ENCODE results near the gene GALNS. TPM values are rescaled to one million over a fixed set of nuclear protein-coding genes. Genes with fewer than 3 reads are reported as not detected.

GALNS gene
- total RNA-seq, 1 donor from 2014 or later = 24.7 TPM

DNA sequence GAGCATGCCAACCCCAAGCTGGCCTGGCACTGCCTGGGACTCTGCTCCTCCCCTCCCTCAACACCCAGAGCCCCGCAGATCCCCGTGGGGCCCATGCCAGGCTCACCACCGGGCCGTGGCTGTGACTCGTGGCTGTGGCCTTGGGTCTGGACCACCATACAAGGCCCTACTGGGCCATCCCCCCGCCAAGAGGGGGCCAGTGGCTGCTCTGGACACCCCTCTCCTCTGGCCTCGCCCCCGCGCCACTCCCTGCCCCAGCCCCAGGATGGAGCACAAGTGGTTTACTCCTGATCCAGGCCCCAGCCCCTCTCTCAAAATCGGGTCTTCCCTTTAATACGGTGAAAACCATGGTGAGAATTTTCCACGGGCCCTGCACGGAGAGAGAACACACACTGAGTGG lies 6.7 kb upstream of the GALNS start:
- peaks cover 5% of the 10 kb centered on the region for H3K36me3 Mint-ChIP-seq (ENCODE audit: low read depth, unreplicated experiment)
- H3K27me3 Mint-ChIP-seq (ENCODE audit: unreplicated experiment) = peaks cover 6% of the 10 kb centered on the region
- no peak overlapping the region for H3K27ac Mint-ChIP-seq (ENCODE audit: unreplicated experiment)
- no peaks in the 10 kb centered on the region for H3K9me3 Mint-ChIP-seq (ENCODE audit: unreplicated experiment)
- TF ChIP-seq, protein P1, sequence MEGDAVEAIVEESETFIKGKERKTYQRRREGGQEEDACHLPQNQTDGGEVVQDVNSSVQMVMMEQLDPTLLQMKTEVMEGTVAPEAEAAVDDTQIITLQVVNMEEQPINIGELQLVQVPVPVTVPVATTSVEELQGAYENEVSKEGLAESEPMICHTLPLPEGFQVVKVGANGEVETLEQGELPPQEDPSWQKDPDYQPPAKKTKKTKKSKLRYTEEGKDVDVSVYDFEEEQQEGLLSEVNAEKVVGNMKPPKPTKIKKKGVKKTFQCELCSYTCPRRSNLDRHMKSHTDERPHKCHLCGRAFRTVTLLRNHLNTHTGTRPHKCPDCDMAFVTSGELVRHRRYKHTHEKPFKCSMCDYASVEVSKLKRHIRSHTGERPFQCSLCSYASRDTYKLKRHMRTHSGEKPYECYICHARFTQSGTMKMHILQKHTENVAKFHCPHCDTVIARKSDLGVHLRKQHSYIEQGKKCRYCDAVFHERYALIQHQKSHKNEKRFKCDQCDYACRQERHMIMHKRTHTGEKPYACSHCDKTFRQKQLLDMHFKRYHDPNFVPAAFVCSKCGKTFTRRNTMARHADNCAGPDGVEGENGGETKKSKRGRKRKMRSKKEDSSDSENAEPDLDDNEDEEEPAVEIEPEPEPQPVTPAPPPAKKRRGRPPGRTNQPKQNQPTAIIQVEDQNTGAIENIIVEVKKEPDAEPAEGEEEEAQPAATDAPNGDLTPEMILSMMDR (IDR thresholded peaks at IDR 0.05; ENCODE audit: unreplicated experiment) = no peak
- no peaks in the 10 kb centered on the region for H3K4me1 Mint-ChIP-seq (ENCODE audit: unreplicated experiment)
- no peak for DNase-seq (ENCODE audit: low spot score)
- H3K4me3 Mint-ChIP-seq (ENCODE audit: unreplicated experiment) = no peak overlapping the region

DNA sequence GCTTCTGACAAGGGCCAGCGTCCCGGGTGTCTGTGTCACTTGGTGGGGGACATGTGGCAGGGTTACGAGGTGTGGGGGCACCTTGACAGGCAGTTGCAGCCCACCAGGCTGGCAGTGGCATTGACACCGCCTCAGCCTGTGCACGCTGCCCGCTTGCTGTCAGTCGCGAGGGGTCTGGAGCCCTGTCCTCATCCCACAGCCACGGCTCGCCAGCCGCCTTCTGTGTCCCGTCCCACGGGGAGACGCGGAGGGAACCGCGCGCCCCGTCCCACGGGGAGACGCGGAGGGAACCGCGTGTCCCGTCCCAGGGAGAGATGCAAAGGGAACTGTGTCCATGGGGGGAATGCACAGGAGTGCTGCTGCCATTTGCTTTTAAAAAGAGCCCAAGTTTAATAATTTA lies 6.2 kb upstream of the GALNS start:
- Mint-ChIP-seq H3K27ac (ENCODE audit: unreplicated experiment) (no peak overlapping the region), H3K4me1 (ENCODE audit: unreplicated experiment) (peaks cover 2% of the 10 kb centered on the region), H3K9me3 (ENCODE audit: unreplicated experiment) (no peaks in the 10 kb centered on the region), H3K27me3 (ENCODE audit: unreplicated experiment) (peaks cover 9% of the 10 kb centered on the region), H3K36me3 (ENCODE audit: low read depth, unreplicated experiment) (peaks cover 5% of the 10 kb centered on the region), H3K4me3 (ENCODE audit: unreplicated experiment) (no peak overlapping the region)
- no peak for DNase-seq (ENCODE audit: low spot score)
- TF ChIP-seq, protein P1 (IDR thresholded peaks at IDR 0.05; ENCODE audit: unreplicated experiment) = no peak

DNA sequence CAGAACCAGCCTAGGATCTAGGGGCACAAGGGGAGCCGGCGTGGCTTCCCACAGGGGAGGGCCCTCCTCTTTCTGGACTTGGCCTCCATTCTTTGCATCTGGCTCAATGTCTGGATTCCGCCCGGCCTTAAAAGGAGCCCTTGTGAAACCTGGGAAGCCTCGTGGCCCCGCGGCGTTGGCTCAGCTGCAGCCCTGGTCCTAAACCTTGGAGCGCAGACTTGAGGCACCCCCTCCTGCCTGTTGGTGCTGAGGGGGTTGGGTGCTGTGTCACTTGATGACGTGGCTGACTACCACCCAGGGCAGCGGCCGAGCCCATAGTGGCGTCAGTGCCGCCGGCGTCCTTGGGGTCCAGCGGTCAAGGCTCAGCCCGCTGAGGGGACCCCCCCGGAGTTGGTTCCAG lies 4.6 kb upstream of the GALNS start:
- Mint-ChIP-seq H3K9me3 (ENCODE audit: unreplicated experiment) (no peaks in the 10 kb centered on the region), H3K4me1 (ENCODE audit: unreplicated experiment) (peaks cover 7% of the 10 kb centered on the region), H3K36me3 (ENCODE audit: low read depth, unreplicated experiment) (peaks cover 5% of the 10 kb centered on the region), H3K27ac (ENCODE audit: unreplicated experiment) (no peak overlapping the region), H3K27me3 (ENCODE audit: unreplicated experiment) (peaks cover 12% of the 10 kb centered on the region), H3K4me3 (ENCODE audit: unreplicated experiment) (no peak overlapping the region)
- TF ChIP-seq, protein P1 (IDR thresholded peaks at IDR 0.05; ENCODE audit: unreplicated experiment) = no peak
- DNase-seq (ENCODE audit: low spot score) = no peak

DNA sequence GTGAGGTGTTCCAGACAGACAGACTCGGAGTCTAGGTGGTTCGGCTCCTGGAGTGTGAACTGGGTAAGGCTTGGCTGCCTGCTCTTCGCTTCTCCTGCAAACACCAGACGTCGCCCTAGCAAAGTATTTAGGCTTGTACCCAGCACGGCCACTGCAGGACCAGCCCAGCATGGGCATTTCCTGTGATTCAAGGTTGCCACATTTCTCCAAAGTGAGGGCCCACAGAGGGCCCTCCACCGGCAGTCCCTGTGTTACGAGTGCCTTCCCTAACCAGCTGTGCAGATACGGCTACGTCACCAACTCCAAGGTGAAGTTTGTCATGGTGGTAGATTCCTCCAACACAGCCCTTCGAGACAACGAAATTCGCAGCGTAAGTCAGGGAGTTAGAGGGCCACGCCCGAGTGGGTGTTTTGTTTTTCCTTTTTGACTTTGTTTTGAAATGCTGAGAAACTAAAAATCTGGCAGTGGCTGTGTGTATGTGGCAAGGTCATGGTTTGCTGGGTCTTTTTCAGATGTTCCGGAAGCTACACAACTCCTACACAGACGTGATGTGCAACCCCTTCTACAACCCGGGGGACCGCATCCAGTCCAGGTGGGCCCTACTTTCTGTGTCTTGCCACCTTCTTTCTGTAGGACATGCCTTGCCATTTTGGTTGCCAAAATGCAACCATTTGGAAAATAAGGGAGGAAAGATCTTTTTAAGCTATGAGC lies 2.8 kb upstream of the GALNS start:
- peaks cover 5% of the 10 kb centered on the region for H3K36me3 Mint-ChIP-seq (ENCODE audit: low read depth, unreplicated experiment)
- TF ChIP-seq, protein P1 (IDR thresholded peaks at IDR 0.05; ENCODE audit: unreplicated experiment) = no peak
- H3K27me3 Mint-ChIP-seq (ENCODE audit: unreplicated experiment) = peaks cover 12% of the 10 kb centered on the region
- DNase-seq (ENCODE audit: low spot score) = no peak
- H3K9me3 Mint-ChIP-seq (ENCODE audit: unreplicated experiment) = no peaks in the 10 kb centered on the region
- no peak overlapping the region for H3K27ac Mint-ChIP-seq (ENCODE audit: unreplicated experiment)
- peaks cover 9% of the 10 kb centered on the region for H3K4me1 Mint-ChIP-seq (ENCODE audit: unreplicated experiment)
- no peak overlapping the region for H3K4me3 Mint-ChIP-seq (ENCODE audit: unreplicated experiment)

DNA sequence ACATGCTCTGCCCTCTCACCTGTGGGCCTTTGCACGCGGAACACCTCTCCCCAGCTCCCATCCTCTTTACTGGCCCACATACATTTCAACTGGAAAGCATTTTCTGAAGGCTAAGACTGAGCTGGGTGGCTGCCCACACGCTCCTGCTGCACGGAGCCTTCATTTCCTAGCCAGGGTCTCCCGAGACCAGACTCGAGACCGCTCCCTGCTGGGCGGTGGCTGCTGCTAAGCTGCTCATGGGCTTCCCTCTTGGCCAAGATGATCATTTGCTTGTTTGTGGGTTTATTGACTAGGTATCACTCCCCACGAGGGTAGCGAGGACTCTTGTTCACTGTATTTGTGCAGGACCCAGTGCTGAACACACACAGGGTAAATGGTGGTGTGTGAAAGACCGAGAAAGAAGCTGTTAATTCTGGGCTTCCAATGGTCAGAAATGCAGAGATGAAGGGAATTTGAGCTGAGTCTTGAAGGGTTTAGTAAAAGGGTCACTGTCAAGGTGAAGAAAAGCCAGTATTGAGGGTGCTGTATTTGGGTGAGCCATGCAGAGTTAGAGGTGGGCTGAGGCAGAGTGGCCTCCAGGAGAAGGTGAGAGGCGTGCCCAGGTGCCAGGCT lies 1.1 kb upstream of the GALNS start:
- Mint-ChIP-seq H3K27me3 (ENCODE audit: unreplicated experiment) (peaks cover 12% of the 10 kb centered on the region), H3K9me3 (ENCODE audit: unreplicated experiment) (no peaks in the 10 kb centered on the region), H3K27ac (ENCODE audit: unreplicated experiment) (peak overlapping the region; percentile 90), H3K36me3 (ENCODE audit: low read depth, unreplicated experiment) (peaks cover 5% of the 10 kb centered on the region), H3K4me1 (ENCODE audit: unreplicated experiment) (peaks cover 9% of the 10 kb centered on the region), H3K4me3 (ENCODE audit: unreplicated experiment) (peak overlapping the region; percentile 100)
- peak; percentile 82 for DNase-seq (ENCODE audit: low spot score)
- TF ChIP-seq, protein P1 (IDR thresholded peaks at IDR 0.05; ENCODE audit: unreplicated experiment) = peak; percentile 19

Data from endothelial cell (in vitro differentiated cells).